Measurements from ENCODE around the gene GET4.
"Not testable (repeated sequence)": the region's sequence is repeated elsewhere in the genome, so short reads cannot be mapped to it uniquely, and the experiment has no call there.

The GET4 gene

GRCh38 chr7:935164-935873 lies 59.0 kb downstream of the GET4 start:
- no peaks in the 10 kb centered on the region for H3K27me3 Mint-ChIP-seq
- ATAC-seq (no peak), DNase-seq (no peak)
- no peak overlapping the region for H3K4me3 Mint-ChIP-seq
- peaks cover 7% of the 10 kb centered on the region for H3K9me3 Mint-ChIP-seq
- H3K27ac Mint-ChIP-seq: no peak overlapping the region
- H3K36me3 Mint-ChIP-seq (ENCODE audit: low read depth): peaks cover 20% of the 10 kb centered on the region
- H3K4me1 Mint-ChIP-seq: peaks cover 40% of the 10 kb centered on the region

GRCh38 chr7:935874-936385 lies 59.6 kb downstream of the GET4 start:
- H3K4me1 Mint-ChIP-seq: peaks cover 41% of the 10 kb centered on the region
- H3K4me3 Mint-ChIP-seq: peak overlapping the region; percentile 49

GRCh38 chr7:936386-937054 lies 60.2 kb downstream of the GET4 start:
- H3K4me1 Mint-ChIP-seq: peaks cover 43% of the 10 kb centered on the region
- H3K27me3 Mint-ChIP-seq: no peaks in the 10 kb centered on the region
- DNase-seq: peak; percentile 67
- H3K9me3 Mint-ChIP-seq: peaks cover 17% of the 10 kb centered on the region
- peak overlapping the region; percentile 49 for H3K4me3 Mint-ChIP-seq
- H3K36me3 Mint-ChIP-seq (ENCODE audit: low read depth): peaks cover 28% of the 10 kb centered on the region
- H3K27ac Mint-ChIP-seq: peak overlapping the region; percentile 92
- peak; percentile 88 for ATAC-seq

More at GRCh38 chr7:935874-936385, 59.6 kb downstream of the GET4 start:
- peaks cover 26% of the 10 kb centered on the region for H3K36me3 Mint-ChIP-seq (ENCODE audit: low read depth)
- peak overlapping the region; percentile 92 for H3K27ac Mint-ChIP-seq
- no peak for ATAC-seq
- peaks cover 11% of the 10 kb centered on the region for H3K9me3 Mint-ChIP-seq
- no peak for DNase-seq
- H3K27me3 Mint-ChIP-seq: no peaks in the 10 kb centered on the region

- no peak for DNase-seq
- ATAC-seq: no peak
- Mint-ChIP-seq H3K27me3 (no peaks in the 10 kb centered on the region), H3K4me3 (peak overlapping the region; percentile 6), H3K27ac (peak overlapping the region; percentile 27), H3K4me1 (peaks cover 49% of the 10 kb centered on the region), H3K9me3 (peaks cover 21% of the 10 kb centered on the region), H3K36me3 (ENCODE audit: low read depth) (peaks cover 33% of the 10 kb centered on the region)
These were observed 61.6 kb downstream of the GET4 start for GRCh38 chr7:937856-938484.

- Mint-ChIP-seq H3K4me1 (peaks cover 49% of the 10 kb centered on the region), H3K36me3 (ENCODE audit: low read depth) (peaks cover 33% of the 10 kb centered on the region), H3K4me3 (no peak overlapping the region), H3K9me3 (peaks cover 21% of the 10 kb centered on the region), H3K27me3 (no peaks in the 10 kb centered on the region), H3K27ac (peak overlapping the region; percentile 31)
- ATAC-seq: no peak
- DNase-seq: no peak
These were observed 62.3 kb downstream of the GET4 start for GRCh38 chr7:938546-939185.

- H3K27me3 Mint-ChIP-seq: no peaks in the 10 kb centered on the region
- H3K36me3 Mint-ChIP-seq (ENCODE audit: low read depth): peaks cover 33% of the 10 kb centered on the region
- H3K9me3 Mint-ChIP-seq: peaks cover 21% of the 10 kb centered on the region
- H3K4me3 Mint-ChIP-seq: peak overlapping the region; percentile 11
- peak overlapping the region; percentile 92 for H3K27ac Mint-ChIP-seq
- no peak for DNase-seq
- ATAC-seq: no peak
- H3K4me1 Mint-ChIP-seq: peaks cover 49% of the 10 kb centered on the region
These were observed 63.5 kb downstream of the GET4 start for GRCh38 chr7:939843-940242.

GRCh38 chr7:940599-941408 lies 64.5 kb downstream of the GET4 start:
- Mint-ChIP-seq H3K27me3 (no peaks in the 10 kb centered on the region), H3K9me3 (peaks cover 21% of the 10 kb centered on the region), H3K4me3 (peak overlapping the region; percentile 56), H3K36me3 (ENCODE audit: low read depth) (peaks cover 33% of the 10 kb centered on the region), H3K4me1 (peaks cover 48% of the 10 kb centered on the region), H3K27ac (peak overlapping the region; percentile 92)
- no peak for DNase-seq
- peak; percentile 41 for ATAC-seq

GRCh38 chr7:943793-944192 lies 67.4 kb downstream of the GET4 start:
- not testable (repeated sequence) for ATAC-seq, H3K27ac Mint-ChIP-seq, H3K4me3 Mint-ChIP-seq, H3K27me3 Mint-ChIP-seq, DNase-seq
- Mint-ChIP-seq H3K9me3 (peaks cover 21% of the 10 kb centered on the region), H3K4me1 (peaks cover 31% of the 10 kb centered on the region), H3K36me3 (ENCODE audit: low read depth) (peaks cover 20% of the 10 kb centered on the region)

GRCh38 chr7:944744-945143 lies 68.4 kb downstream of the GET4 start:
- no peak for ATAC-seq

GRCh38 chr7:945147-945555 lies 68.8 kb downstream of the GET4 start:
- Mint-ChIP-seq H3K4me3 (no peak overlapping the region), H3K36me3 (ENCODE audit: low read depth) (peaks cover 22% of the 10 kb centered on the region), H3K4me1 (peaks cover 27% of the 10 kb centered on the region), H3K27me3 (no peaks in the 10 kb centered on the region), H3K27ac (no peak overlapping the region), H3K9me3 (peaks cover 16% of the 10 kb centered on the region)
- ATAC-seq (no peak), DNase-seq (no peak)

More at GRCh38 chr7:944744-945143, 68.4 kb downstream of the GET4 start:
- peaks cover 20% of the 10 kb centered on the region for H3K9me3 Mint-ChIP-seq
- H3K4me1 Mint-ChIP-seq: peaks cover 27% of the 10 kb centered on the region
- H3K27ac Mint-ChIP-seq: no peak overlapping the region
- DNase-seq: no peak
- H3K4me3 Mint-ChIP-seq: no peak overlapping the region
- H3K27me3 Mint-ChIP-seq: no peaks in the 10 kb centered on the region
- peaks cover 23% of the 10 kb centered on the region for H3K36me3 Mint-ChIP-seq (ENCODE audit: low read depth)

GRCh38 chr7:945556-946255 lies 69.4 kb downstream of the GET4 start:
- H3K36me3 Mint-ChIP-seq (ENCODE audit: low read depth): peaks cover 20% of the 10 kb centered on the region
- no peaks in the 10 kb centered on the region for H3K27me3 Mint-ChIP-seq
- ATAC-seq (no peak), DNase-seq (no peak)
- H3K27ac Mint-ChIP-seq: no peak overlapping the region
- no peak overlapping the region for H3K4me3 Mint-ChIP-seq
- H3K4me1 Mint-ChIP-seq: peaks cover 27% of the 10 kb centered on the region
- peaks cover 11% of the 10 kb centered on the region for H3K9me3 Mint-ChIP-seq

Data from activated naive CD8-positive, alpha-beta T cell treated with anti-CD3 and anti-CD28 coated beads, Interleukin-2, amount 50 U/mL, for 24 hours (primary cell).